A673 (cell line): ENCODE measurements around the gene NDUFA11. TPM values are rescaled to one million over a fixed set of nuclear protein-coding genes. Genes with fewer than 3 reads are reported as not detected.

Experiments
- BruUV-seq: library from RNA; stranded (reverse); fragments of 400-500 nt; replicated peaks from 2 replicates; lab custom pipeline; 2021; lab: Mats Ljungman, UMichigan
- CTCF ChIA-PET: fragments of 300-600 bp; sonication (Branson Sonifier 250); formaldehyde crosslinking; loops from one replicate; lab custom pipeline; 2022; ENCODE audit warnings: antibody characterized with exemption; lab: Charles Lee
- POLR2A ChIA-PET: fragments of 300-600 bp; sonication (Branson Sonifier 250); formaldehyde crosslinking; loops from one replicate; lab custom pipeline; 2022; ENCODE audit warnings: antibody characterized with exemption; ENCODE audit not compliant: low non-redundant PET; lab: Charles Lee
- DNase-seq: peaks from one replicate; pipeline ENCODE4 v3.0.0-alpha.2; 2015; ENCODE audit warnings: low spot score
- H3K27ac ChIP-seq: fragments of 200-600 bp; sonication (generic); 2 replicates; pipeline ENCODE4 v1.5.1; 2016; ENCODE audit warnings: mixed run types, low read depth, mild to moderate bottlenecking, mixed read lengths, antibody characterized with exemption, low read length; ENCODE audit not compliant: poor library complexity, severe bottlenecking
- H3K27me3 ChIP-seq: fragments of 200-600 bp; sonication (generic); replicated peaks from 2 replicates; pipeline ENCODE4 v1.6.1; 2017; ENCODE audit warnings: mixed run types, low read depth, mild to moderate bottlenecking, mixed read lengths, antibody characterized with exemption, low read length; ENCODE audit not compliant: insufficient read depth, poor library complexity
- H3K36me3 ChIP-seq: fragments of 200-600 bp; sonication (generic); 2 replicates; pipeline ENCODE4 v1.6.1; 2016; ENCODE audit warnings: mixed run types, mild to moderate bottlenecking, mixed read lengths, antibody characterized with exemption, low read length; ENCODE audit not compliant: insufficient read depth, poor library complexity, severe bottlenecking
- H3K4me1 ChIP-seq: fragments of 200-600 bp; sonication (generic); 2 replicates; pipeline ENCODE4 v1.6.1; 2017; ENCODE audit warnings: mixed run types, mild to moderate bottlenecking, mixed read lengths, antibody characterized with exemption, low read length; ENCODE audit not compliant: insufficient read depth, poor library complexity, severe bottlenecking
- H3K4me3 ChIP-seq: fragments of 200-600 bp; sonication (generic); 2 replicates; pipeline ENCODE4 v1.5.1; 2016; ENCODE audit warnings: low read depth, mixed run types, mild to moderate bottlenecking, mixed read lengths, low read length; ENCODE audit not compliant: poor library complexity, severe bottlenecking
- H3K9me3 ChIP-seq: fragments of 200-600 bp; sonication (generic); 2 replicates; pipeline ENCODE4 v1.6.1; 2016; ENCODE audit warnings: mixed run types, low read depth, mild to moderate bottlenecking, mixed read lengths, antibody characterized with exemption, low read length; ENCODE audit not compliant: poor library complexity, severe bottlenecking
- EZH2 ChIP-seq: fragments of 200-600 bp; sonication (generic); IDR thresholded peaks from 2 replicates; pipeline ENCODE4 v1.6.1; 2017; ENCODE audit warnings: borderline replicate concordance, low read depth, mild to moderate bottlenecking, mixed read lengths, antibody characterized with exemption, low read length; ENCODE audit not compliant: poor library complexity, severe bottlenecking
- intact Hi-C: fragments of 100-400 bp; cut with micrococcal nuclease; formaldehyde crosslinking; loops from one replicate; pipeline ENCODE4 v1.10.0; 2022; ENCODE audit not compliant: unreplicated experiment
- total RNA-seq: library from RNA; stranded (reverse); gene quantifications from 2 replicates; pipeline ENCODE4 v1.2.3, GENCODE V29; 2021
- TF ChIP-seq, protein P1 (sequence below): fragments of 300-800, 200-600 bp; sonication (generic); conservative IDR thresholded peaks from 2 replicates; pipeline ENCODE4 v1.5.1; 2017; ENCODE audit warnings: low read depth, mild to moderate bottlenecking, antibody characterized with exemption, low read length, moderate library complexity, mixed read lengths

Gene NDUFA11
- total RNA-seq, 1 experiment from 2014 or later, result 290 TPM

GRCh38 chr19:5911366-5911765, 7.8 kb upstream of the NDUFA11 start:
- intact Hi-C loops, result no loop called here
- Histone ChIP-seq H3K4me1 (no peaks in the 10 kb centered on the region), H3K4me3 (no peak overlapping the region), H3K27ac (no peak overlapping the region), H3K27me3 (no peaks in the 10 kb centered on the region), H3K36me3 (peaks cover 11% of the 10 kb centered on the region), H3K9me3 (no peaks in the 10 kb centered on the region)
- BruUV-seq, result no TSS peak
- no peak for DNase-seq
- ChIA-PET POLR2A (no interaction called here), CTCF (no interaction called here)
- TF ChIP-seq, protein P1, sequence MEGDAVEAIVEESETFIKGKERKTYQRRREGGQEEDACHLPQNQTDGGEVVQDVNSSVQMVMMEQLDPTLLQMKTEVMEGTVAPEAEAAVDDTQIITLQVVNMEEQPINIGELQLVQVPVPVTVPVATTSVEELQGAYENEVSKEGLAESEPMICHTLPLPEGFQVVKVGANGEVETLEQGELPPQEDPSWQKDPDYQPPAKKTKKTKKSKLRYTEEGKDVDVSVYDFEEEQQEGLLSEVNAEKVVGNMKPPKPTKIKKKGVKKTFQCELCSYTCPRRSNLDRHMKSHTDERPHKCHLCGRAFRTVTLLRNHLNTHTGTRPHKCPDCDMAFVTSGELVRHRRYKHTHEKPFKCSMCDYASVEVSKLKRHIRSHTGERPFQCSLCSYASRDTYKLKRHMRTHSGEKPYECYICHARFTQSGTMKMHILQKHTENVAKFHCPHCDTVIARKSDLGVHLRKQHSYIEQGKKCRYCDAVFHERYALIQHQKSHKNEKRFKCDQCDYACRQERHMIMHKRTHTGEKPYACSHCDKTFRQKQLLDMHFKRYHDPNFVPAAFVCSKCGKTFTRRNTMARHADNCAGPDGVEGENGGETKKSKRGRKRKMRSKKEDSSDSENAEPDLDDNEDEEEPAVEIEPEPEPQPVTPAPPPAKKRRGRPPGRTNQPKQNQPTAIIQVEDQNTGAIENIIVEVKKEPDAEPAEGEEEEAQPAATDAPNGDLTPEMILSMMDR, result no peak
- TF ChIP-seq EZH2, result no peak

DNA sequence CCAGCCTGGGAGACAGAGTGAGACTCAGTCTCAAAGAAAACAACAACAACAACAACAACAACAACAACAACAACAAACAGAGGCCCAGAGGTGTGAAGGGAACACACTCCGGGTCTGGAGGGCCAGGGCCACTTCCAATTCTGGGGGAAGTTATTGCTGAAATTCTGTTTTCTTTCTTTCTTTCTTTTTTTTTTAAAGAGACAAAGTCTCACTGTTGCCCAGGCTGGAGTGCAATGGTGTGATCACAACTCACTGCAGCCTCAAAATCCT, 7.0 kb upstream of the NDUFA11 start:
- ChIA-PET CTCF (no interaction called here), POLR2A (no interaction called here)
- Histone ChIP-seq H3K4me3 (no peak overlapping the region), H3K27ac (no peak overlapping the region), H3K4me1 (no peaks in the 10 kb centered on the region), H3K27me3 (no peaks in the 10 kb centered on the region), H3K36me3 (peaks cover 5% of the 10 kb centered on the region), H3K9me3 (no peaks in the 10 kb centered on the region)
- TF ChIP-seq, protein P1, result no peak
- TF ChIP-seq EZH2, result no peak
- BruUV-seq, result no TSS peak
- DNase-seq, result no peak
- intact Hi-C loops, result no loop called here

GRCh38 chr19:5908773-5909442, 5.3 kb upstream of the NDUFA11 start:
- no peaks in the 10 kb centered on the region for H3K9me3 ChIP-seq
- no peak overlapping the region for H3K27ac ChIP-seq
- H3K4me1 ChIP-seq, result no peaks in the 10 kb centered on the region
- H3K4me3 ChIP-seq, result no peak overlapping the region
- TF ChIP-seq EZH2, result no peak
- TF ChIP-seq, protein P1, result no peak
- H3K27me3 ChIP-seq, result no peaks in the 10 kb centered on the region
- DNase-seq, result no peak
- no peaks in the 10 kb centered on the region for H3K36me3 ChIP-seq
- intact Hi-C loops, result no loop called here
- BruUV-seq, result no TSS peak
- POLR2A ChIA-PET, result no interaction called here
- CTCF ChIA-PET, result no interaction called here
